ENCODE measurements around the gene RPP25.

GRCh38 chr15:75002398-75002797, 45.8 kb upstream of the RPP25 start:
- TF ChIP-seq CTCF (IDR thresholded peaks at IDR 0.05) (no peak), POLR2A (IDR thresholded peaks at IDR 0.05) (no peak)
